Measurements from ENCODE around the gene UCP2.
"Not testable (repeated sequence)": the region's sequence is repeated elsewhere in the genome, so short reads cannot be mapped to it uniquely, and the experiment has no call there.

UCP2 gene

DNA sequence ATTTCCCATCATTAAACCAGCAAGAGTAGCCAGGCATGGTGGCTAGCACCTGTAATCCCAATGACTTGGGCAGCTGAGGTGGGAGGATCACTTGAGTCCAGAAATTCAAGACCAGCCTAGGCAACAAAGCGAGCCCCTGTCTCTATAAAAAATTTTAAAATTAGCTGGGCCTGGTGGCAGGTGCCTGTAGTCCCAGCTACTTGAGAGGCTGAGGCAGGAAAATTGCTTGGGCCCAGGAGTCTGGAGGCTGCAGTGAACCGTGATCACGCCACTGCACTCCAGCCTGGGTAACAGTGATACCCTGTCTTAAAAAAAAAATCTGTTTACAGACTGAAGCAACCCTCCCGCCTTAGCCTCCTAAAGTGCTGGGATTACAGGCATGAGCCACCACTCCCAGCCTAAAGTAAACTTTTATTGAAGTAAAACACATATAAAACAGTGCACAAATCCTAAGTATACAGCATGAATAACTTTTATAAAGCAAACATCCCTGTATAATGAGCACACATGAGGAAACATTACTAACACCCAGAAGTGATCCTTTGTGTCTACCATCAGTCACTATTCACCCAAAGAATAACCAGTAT lies 13.6 kb upstream of the UCP2 start:
- DNase-seq (ENCODE audit: extremely low read depth in 1 of 2, low read depth in 1 of 2): no peak

DNA sequence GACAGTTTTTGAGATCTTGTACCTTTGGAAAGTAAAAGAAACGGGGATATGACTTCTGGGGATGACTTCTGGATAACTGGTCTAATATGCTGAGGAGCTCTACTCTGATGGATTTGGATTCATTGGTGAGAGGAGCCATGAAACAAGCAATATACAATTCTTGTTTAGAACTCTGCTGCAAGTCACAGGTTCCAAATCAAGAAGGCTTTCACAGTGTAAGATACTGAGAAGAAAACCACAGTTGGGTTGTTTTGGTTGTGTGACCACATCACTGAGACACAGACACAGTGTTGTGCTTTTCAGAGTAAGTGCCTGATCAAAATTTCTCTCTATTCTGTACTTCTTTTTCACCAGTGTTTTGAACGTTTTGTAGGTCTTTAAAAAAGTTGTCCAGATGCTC lies 13.1 kb upstream of the UCP2 start:
- no peak for DNase-seq (ENCODE audit: extremely low read depth in 1 of 2, low read depth in 1 of 2)

DNA sequence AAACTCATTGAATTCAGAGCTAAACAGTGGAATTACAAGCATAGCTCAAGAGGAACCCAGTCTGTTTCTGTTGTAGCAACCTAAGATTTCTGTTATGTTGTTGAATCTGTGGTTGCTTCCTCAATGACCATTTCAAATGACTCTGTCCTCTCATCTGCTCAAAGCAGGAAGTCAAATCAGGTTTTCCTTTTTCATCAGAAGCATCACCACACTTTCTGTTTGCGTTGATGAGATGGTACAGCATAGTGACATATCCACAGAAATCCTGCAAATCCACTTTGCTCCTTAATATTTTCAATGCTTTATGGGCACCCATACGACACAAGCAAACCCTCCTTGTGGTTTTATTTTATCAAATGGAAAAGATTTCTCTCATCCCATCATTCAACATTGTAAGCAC lies 12.6 kb upstream of the UCP2 start:
- DNase-seq (ENCODE audit: extremely low read depth in 1 of 2, low read depth in 1 of 2): no peak

DNA sequence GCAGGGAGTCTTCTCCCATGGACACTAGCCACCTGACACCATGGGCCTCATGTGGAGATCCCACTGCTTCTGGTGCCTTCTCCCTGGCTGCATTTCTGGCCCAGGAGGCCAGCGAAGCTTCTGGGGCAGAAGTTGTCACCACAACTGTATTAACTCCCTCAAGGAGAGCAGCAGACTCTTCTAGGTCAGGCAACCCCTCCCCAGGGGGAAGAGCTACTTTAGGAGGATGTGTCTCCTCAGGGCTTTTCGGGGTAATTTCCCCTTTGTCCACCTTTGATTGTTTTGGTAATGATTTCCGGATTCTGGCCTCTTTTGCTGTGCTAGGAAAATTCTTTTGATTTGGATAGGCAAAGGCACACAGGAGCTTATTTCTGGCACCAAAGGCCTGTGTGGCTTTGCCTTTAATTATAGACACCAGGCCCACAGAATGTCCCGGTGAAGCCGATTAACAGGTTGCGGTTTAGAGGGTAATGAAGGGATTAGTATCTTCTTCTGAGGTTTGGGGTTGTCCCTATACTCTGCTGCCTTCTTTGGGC lies 8.9 kb upstream of the UCP2 start:
- DNase-seq (ENCODE audit: extremely low read depth in 1 of 2, low read depth in 1 of 2): no peak

DNA sequence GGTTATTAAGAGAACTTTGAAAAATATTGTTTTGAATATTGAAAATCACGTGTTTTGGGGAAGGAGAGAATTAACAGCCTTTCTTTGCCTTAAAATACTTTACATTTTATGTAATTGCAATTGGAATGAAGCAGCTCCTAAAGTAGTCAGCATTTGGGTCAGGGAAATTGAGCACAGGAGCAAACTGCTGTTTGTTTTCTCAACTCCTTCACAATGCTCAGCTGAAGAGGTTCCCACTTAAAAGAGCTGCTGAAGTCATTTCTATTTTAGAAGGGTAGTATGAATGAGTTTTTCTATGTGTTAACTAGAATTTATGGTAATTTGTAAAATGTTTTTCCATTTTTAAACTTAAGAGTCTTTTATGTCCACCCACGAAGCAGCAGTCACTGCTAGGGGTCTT lies 8.1 kb upstream of the UCP2 start:
- DNase-seq (ENCODE audit: extremely low read depth in 1 of 2, low read depth in 1 of 2): no peak

DNA sequence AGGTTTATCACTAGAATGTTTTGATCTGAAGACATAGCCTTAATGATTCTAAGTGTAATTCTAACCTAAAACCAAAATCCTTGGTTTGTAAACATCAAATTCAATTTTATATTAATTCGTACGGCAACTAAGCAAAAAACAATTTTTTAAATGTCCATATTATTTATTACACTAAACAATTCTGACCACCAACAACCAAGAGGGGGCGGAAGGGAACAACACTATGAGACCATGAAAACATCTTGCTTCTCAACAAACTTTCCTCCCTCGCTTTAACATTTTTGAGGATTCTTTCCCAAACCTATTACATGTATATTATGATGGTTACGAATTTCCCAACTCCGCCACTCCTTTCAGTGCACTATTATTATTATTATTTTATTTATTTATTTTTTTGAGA lies 6.5 kb upstream of the UCP2 start:
- no peak for DNase-seq (ENCODE audit: extremely low read depth in 1 of 2, low read depth in 1 of 2)

DNA sequence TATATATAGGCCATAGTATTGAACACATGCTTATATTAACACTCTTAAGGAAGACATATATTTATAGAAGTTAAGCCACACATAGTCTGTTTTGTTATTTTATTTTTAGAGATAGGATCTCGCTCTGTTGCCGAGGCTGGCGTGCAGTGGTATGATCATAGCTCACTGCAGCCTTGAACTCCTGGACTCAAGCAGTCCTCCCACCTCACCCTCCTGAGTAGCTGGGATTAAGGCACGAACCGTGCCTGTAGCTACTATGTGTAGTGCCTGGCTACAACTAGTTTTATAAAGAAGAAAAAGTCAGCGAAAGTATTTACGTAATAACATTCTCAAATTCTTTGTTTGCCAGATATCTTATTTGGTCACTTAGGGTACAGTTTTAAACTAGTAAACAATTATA lies 5.6 kb upstream of the UCP2 start:
- no peak for DNase-seq (ENCODE audit: extremely low read depth in 1 of 2, low read depth in 1 of 2)

DNA sequence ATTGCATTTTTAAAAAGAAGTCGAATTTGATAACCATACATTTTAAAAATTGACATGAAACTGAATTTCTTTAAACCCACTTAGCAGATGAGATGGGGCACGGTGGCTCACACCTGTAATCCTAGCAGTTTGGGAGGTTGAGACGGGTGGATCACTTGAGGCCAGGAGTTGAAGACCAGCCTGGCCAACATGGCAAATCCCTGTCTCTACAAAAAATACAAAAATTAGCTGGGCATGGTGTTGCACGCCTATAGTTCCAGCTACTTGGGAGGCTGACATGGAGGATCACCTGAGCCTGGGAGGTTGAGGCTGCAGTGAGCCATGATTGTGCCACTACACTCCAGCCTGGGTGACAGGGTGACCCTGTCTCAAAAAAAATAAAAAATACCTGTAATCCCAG lies 3.0 kb upstream of the UCP2 start:
- not testable (repeated sequence) for DNase-seq (ENCODE audit: extremely low read depth in 1 of 2, low read depth in 1 of 2)

DNA sequence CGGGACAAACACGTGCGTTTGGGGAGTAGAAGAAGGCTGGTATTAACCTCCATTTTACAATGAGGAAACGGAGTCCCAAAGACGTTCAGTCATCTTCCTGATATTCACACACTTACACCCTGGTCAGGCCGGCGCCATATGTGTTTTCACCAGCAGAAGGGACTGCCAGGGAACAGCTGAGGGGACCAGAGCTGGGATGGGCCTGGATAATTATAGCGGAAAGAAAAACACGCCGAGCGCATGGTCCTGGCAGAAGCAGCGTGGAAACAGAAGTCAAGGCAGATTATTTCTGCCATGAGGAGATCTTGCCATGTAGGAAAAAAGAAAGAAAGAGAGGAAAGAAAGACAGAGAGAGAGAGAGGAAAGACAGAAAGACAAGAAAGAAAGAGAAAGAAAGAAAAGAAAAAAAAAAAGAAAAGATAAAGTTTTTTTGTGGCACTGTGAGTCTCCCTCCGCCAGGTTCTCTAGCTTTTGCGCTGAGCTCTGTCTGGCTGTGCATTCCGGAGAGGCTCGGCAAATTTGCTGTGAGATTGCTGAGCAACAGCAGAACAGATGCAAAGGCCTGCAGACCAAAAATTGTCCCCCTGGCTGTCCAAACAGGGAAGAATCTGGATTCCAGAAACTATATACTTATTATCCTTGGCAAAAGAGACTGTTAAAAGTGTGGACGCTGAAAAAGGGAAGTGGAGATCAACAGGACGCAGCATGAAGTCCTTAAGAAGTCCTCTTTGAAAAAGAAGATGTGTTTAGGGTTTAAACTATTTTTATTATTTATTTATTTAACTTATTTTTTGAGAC lies 1.3 kb upstream of the UCP2 start:
- no peak for DNase-seq (ENCODE audit: extremely low read depth in 1 of 2, low read depth in 1 of 2)

DNA sequence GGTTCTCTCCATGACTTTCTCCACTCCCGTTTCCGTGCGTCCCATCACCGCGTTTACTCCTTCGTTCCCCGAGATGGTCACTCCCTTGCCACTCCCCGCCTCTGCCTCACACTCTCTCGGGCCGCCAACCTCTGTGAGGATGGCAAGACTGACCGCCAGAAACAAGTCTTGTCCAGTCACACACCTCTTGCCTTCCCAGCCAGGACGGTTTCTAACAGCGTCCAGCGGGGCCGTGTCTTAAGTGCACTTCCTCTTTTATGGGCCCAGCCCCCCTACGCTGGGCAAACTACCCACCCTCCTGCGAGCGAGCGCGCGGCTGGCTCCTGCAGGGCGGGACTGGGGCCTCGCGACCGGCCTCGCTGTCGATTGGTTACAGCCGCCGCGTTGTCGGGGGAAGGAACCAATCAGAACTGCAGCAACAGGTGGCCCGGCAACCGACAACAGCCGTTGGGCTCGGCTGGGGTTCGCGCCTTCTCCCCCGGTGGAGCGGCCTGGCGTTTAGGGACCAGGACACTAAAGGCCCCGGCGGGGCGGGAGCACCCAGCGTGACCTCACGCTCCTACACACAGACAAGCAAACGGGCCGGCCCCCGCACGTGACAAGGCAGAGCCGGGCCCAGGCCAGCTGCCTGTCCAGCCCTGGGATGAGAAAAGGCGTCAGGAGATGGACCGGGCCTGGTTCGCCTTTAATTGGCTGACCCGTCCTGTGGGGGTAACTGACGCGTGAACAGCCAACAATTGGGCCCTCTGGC lies 522 bp upstream of the UCP2 start:
- DNase-seq (ENCODE audit: extremely low read depth in 1 of 2, low read depth in 1 of 2): peak; percentile 80 to 85

DNA sequence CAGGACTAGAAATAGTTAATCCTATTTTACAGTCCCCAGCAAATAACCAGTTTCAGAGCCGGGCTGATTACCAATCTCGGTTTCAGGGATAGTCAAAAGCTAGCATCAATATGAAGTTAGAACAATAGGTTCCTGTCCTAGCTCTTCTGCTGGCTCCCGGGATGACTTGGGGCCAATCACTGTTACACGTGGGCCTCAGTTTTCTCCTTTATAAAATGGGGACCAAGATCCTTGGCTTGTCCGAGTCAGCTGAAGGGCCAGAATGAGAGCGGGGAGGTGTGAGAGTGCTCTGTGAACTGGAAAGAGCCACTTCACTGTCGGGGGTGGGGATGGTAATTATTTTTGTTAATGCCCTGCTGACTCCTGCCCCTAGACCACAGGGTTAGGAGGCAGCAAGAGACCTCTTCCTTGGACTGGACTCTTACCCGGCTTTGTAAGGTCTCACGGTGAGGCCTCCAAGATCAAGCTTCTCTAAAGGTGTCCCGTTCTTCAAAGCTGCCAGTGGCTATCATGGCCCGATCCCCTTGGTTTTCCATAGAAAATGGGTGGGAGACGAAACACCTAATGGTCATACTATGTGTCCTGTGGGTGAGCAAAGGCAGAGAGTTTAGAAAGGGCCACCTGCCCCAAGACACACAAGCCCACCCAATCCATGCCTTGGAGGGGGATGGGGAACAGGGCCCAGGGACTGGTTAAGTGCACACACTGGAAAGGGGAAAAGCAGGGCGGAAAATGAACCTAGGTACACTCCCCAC lies 1.4 kb downstream of the UCP2 start:
- no peak for DNase-seq (ENCODE audit: extremely low read depth in 1 of 2, low read depth in 1 of 2)

DNA sequence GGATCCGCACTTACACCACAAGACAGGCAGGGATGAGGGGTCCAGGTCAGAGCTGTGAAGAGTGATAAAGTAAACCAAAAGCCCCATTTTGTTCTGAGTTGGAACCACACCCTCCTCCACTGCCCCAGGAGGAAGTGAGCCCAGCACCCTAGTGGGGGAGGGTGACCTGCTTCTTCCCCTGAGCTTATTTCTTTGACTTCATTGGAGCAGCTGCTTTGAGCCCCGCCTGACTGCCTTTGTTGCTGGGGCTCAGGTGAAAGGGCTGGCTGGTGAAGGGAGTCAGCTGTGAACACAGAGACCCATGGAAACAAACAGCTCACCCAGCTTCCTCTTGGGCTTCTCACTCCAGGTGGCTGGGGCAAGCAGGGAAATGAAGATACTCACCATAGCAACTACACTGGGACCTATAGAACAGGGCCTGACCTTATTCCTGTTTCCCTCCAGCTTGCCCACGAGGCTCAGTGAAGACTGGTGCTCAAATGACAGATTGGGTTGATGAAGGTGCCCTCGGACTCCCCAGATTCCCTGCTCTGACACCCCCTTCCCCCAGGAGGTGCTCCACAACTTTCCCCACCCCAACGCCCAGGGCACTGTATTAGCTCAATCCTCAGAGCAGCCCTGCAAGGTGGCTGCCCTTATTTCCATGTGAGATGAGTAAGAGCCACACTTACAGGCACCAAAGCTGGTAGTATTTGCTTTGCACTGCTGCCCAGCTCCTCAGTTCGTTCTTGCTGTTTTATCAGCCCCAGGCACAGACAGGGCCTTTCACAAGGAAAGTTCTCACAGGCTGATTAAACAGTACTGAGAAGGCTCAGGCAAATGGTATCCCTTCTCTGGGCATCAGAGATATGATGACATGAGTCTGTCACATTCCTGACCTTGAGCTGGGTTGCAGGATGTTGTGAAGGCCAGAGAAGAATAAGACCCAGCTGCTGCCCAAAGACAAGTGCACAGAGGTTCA lies 2.4 kb downstream of the UCP2 start:
- DNase-seq (ENCODE audit: extremely low read depth in 1 of 2, low read depth in 1 of 2): peak in 1 of 2 donors; percentile 60

DNA sequence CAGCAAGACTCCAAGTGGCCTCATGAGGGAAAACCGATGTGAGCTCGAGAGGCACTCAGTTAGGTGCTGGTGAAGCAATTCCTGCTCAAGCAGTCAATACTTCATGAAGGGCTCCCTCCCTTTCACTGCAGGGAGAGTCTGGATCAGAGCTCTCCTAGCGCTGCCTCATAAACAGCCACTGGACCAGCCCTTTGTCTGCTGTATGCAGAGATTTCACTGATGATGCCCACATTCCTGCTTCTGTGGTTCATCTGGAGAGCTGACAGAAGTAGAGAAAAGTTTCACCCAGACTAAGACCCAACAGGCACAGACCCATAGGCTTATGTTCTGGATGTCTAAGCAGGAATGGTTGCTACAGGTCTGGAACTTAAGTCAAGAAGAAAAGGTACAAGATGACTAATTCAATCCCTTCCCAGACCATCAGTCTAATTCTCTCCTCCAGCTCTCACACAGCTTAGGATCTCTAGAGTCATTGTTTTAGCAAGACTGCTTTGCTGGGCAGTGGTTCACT lies 4.0 kb downstream of the UCP2 start:
- DNase-seq (ENCODE audit: extremely low read depth in 1 of 2, low read depth in 1 of 2): no peak

DNA sequence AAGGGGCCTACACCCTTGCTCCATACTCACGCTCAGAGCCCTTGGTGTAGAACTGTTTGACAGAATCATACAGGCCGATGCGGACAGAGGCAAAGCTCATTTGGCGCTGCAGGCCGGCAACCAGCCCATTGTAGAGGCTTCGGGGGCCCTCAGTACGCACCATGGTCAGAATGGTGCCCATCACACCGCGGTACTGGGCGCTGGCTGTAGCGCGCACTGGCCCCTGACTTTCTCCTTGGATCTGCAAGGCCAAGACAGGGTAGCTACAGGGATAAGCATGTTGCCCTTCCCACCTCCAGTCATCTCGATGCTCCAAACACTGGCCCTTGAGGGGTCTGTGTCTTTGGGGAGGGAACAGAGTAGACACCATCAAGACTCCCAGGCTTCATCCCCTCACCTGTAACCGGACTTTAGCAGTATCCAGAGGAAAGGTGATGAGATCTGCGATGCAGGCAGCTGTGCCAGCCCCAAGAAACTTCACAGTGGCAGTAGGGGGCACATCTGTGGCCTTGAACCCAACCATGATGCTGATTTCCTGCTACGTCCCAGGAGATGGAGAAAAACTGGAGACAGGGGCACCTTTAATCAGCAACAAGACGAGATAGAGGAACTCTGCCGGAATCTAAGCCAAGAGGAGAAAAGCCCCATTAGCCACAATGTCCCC lies 4.7 kb downstream of the UCP2 start:
- DNase-seq (ENCODE audit: extremely low read depth in 1 of 2, low read depth in 1 of 2): no peak

DNA sequence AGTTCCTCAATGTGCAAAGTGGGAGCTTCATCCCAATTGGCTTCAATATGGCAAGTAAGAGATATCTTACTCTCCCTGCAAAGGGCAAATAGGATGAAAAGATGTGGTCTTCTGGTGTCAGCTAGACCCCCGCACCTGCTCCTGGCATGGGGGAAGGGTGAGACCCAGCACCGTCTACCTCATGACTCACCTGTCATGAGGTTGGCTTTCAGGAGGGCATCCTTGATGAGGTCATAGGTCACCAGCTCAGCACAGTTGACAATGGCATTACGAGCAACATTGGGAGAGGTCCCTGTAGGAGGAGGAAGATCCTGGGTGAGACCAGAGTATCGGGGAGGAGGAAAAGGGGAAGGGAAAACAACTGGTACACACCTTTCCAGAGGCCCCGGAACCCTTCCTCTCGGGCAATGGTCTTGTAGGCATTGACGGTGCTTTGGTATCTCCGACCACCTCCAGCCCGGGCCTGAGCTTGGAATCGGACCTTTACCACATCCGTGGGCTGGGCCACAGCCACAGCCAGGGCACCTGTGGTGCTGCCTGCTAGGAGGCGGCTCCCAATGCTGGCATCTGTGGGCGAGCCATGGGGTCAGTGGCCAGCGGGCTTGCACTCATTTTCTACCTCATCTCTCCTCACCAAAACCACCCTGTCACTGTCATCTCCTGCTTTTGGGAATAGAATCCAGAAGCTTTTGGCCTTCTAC lies 6.0 kb downstream of the UCP2 start:
- no peak for DNase-seq (ENCODE audit: extremely low read depth in 1 of 2, low read depth in 1 of 2)

DNA sequence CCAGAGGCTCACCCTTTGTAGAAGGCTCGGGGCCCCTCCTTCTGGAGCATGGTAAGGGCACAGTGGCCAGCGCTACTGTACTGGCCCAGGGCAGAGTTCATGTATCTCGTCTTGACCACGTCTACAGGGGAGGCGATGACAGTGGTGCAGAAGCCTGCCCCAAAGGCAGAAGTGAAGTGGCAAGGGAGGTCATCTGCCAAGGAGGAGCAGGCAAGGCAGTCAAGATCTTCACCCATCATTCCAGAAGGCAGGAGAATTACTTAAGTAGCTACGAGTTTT lies 7.2 kb downstream of the UCP2 start:
- DNase-seq (ENCODE audit: extremely low read depth in 1 of 2, low read depth in 1 of 2): no peak

DNA sequence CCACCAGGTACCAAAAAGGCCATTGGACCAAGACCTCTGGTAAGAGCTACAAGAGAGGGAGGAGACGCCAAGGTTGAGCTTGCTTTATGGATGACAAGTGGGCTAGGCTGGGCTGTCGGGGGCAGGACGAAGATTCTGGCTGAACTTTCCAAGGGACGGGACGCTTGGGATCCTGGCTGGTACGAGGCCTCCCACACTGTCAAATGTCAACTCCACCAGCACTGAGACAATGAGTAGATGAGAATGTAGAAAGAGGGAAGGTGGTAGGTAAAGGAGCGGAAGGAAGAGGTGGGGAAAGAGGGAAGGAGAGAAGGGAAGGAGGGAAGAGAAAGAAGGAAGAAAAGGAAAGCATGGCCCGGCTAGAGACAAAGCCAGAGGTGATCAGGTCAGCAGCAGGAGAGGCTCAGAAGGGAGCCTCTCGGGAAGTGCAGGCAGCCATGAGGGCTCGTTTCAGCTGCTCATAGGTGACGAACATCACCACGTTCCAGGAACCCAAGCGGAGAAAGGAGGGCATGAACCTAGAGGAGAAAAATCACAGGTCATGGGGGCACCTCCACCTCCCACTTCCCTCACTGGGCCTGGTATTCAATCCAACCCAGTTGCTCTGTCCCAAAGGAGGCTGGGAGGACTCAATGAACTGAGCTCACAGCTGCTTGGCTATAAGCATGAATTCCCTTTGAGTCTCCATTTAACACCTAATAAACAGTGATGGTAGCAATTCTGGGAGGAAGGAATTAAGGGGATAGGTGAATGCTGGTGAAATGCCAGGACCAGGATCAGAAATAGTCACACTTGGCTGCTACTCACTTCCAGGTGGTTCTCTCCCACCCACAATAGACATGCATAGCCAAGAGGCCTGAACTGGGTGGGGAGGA lies 7.8 kb downstream of the UCP2 start:
- DNase-seq (ENCODE audit: extremely low read depth in 1 of 2, low read depth in 1 of 2): no peak
